HG02623 (cell line): ENCODE results near the gene PRAMEF11.
"Not testable (repeated sequence)": the region's sequence is repeated elsewhere in the genome, so short reads cannot be mapped to it uniquely, and the experiment has no call there.

Source experiments
- ATAC-seq: cut with Tn5 transposase; IDR thresholded peaks from one replicate; pipeline ENCODE4 v1.9.1; 2021; ENCODE audit warnings: moderate library complexity; ENCODE audit not compliant: unreplicated experiment

PRAMEF11 gene

GRCh38 chr1:12831310-12831709 lies at the start of gene PRAMEF11:
Gene PRAMEF11, minus strand, starts transcription at chr1:12831410. Its CDS starts 2,621 bp downstream, at chr1:12828789.
- ATAC-seq, result not testable (repeated sequence)

- not testable (repeated sequence) for ATAC-seq
Measured at GRCh38 chr1:12878453-12878852, 47.2 kb upstream of the PRAMEF11 start.

GRCh38 chr1:12863131-12863880 lies 32.1 kb upstream of the PRAMEF11 start:
- ATAC-seq, result not testable (repeated sequence)

- not testable (repeated sequence) for ATAC-seq
Measured at GRCh38 chr1:12856786-12857185, 25.6 kb upstream of the PRAMEF11 start, which contains the start of gene PRAMEF2. Gene PRAMEF2, plus strand, starts transcription at chr1:12857086. Its CDS starts 1,924 bp downstream, at chr1:12859010.

- ATAC-seq, result no peak
Measured at GRCh38 chr1:12851779-12852178, 20.6 kb upstream of the PRAMEF11 start.

GRCh38 chr1:12848620-12849019 lies 17.4 kb upstream of the PRAMEF11 start, which contains the start of gene HNRNPCL1:
Gene HNRNPCL1, minus strand, starts transcription at chr1:12848720. Its CDS starts 431 bp downstream, at chr1:12848289.
- ATAC-seq, result not testable (repeated sequence)

- not testable (repeated sequence) for ATAC-seq
Measured at GRCh38 chr1:12833251-12833650, 2.0 kb upstream of the PRAMEF11 start.

GRCh38 chr1:12819061-12819460 lies 12.1 kb downstream of the PRAMEF11 start:
- ATAC-seq, result not testable (repeated sequence)

- no peak for ATAC-seq
Measured at GRCh38 chr1:12811409-12811784, 19.8 kb downstream of the PRAMEF11 start.

- no peak for ATAC-seq
Measured at GRCh38 chr1:12810691-12811408, 20.4 kb downstream of the PRAMEF11 start.

GRCh38 chr1:12809933-12810332 lies 21.3 kb downstream of the PRAMEF11 start:
- no peak for ATAC-seq

GRCh38 chr1:12799730-12800129 lies 31.5 kb downstream of the PRAMEF11 start:
- ATAC-seq, result no peak

GRCh38 chr1:12798911-12799310 lies 32.3 kb downstream of the PRAMEF11 start:
- no peak for ATAC-seq

- not testable (repeated sequence) for ATAC-seq
Measured at GRCh38 chr1:12791097-12791496, 40.1 kb downstream of the PRAMEF11 start, which contains the start of gene PRAMEF1. Gene PRAMEF1, plus strand, starts transcription at chr1:12791397. Its CDS starts 1,831 bp downstream, at chr1:12793228.

GRCh38 chr1:12784729-12785128 lies 46.5 kb downstream of the PRAMEF11 start:
- ATAC-seq, result not testable (repeated sequence)

GRCh38 chr1:12783783-12784182 lies 47.4 kb downstream of the PRAMEF11 start:
- not testable (repeated sequence) for ATAC-seq

- ATAC-seq, result not testable (repeated sequence)
Measured at GRCh38 chr1:12781488-12781887, 49.7 kb downstream of the PRAMEF11 start.

- no peak for ATAC-seq
Measured at GRCh38 chr1:12778907-12779306, 52.3 kb downstream of the PRAMEF11 start.

GRCh38 chr1:12778061-12778460 lies 53.1 kb downstream of the PRAMEF11 start:
- ATAC-seq, result no peak

GRCh38 chr1:12776801-12777557 lies 54.2 kb downstream of the PRAMEF11 start:
- no peak for ATAC-seq

- no peak for ATAC-seq
Measured at GRCh38 chr1:12775443-12775842, 55.8 kb downstream of the PRAMEF11 start.
